HG03521 (cell line): ENCODE data around the gene PLCD3.

Source experiments
- ATAC-seq: cut with Tn5 transposase; IDR thresholded peaks from one replicate; pipeline ENCODE4 v1.9.1; 2021; ENCODE audit warnings: mild to moderate bottlenecking, moderate library complexity; ENCODE audit not compliant: unreplicated experiment

PLCD3 gene

GRCh38 chr17:45149669-45150664, 17.7 kb upstream of the PLCD3 start:
- no peak for ATAC-seq

- no peak for ATAC-seq
Observed at GRCh38 chr17:45149037-45149668, 16.8 kb upstream of the PLCD3 start.

- ATAC-seq = peak; percentile 73
Observed at GRCh38 chr17:45148183-45149036, 16.1 kb upstream of the PLCD3 start, which contains the start of gene HEXIM1. Gene HEXIM1, plus strand, starts transcription at chr17:45148475. Its CDS starts 716 bp downstream, at chr17:45149191.

- ATAC-seq = peak; percentile 15
Observed at GRCh38 chr17:45147581-45148182, 15.4 kb upstream of the PLCD3 start.

GRCh38 chr17:45146890-45147580, 14.7 kb upstream of the PLCD3 start:
- ATAC-seq = no peak

- ATAC-seq = no peak
Observed at GRCh38 chr17:45146592-45146889, 14.2 kb upstream of the PLCD3 start.

GRCh38 chr17:45146166-45146565, 13.9 kb upstream of the PLCD3 start:
- ATAC-seq = no peak

- ATAC-seq = no peak
Observed at GRCh38 chr17:45145035-45145389, 12.7 kb upstream of the PLCD3 start.

- ATAC-seq = no peak
Observed at GRCh38 chr17:45144199-45145034, 12.1 kb upstream of the PLCD3 start.

- no peak for ATAC-seq
Observed at GRCh38 chr17:45143767-45144198, 11.5 kb upstream of the PLCD3 start.

GRCh38 chr17:45143094-45143670, 10.9 kb upstream of the PLCD3 start:
- ATAC-seq = no peak

- no peak for ATAC-seq
Observed at GRCh38 chr17:45139533-45139920, 7.2 kb upstream of the PLCD3 start.

- ATAC-seq = no peak
Observed at GRCh38 chr17:45138911-45139532, 6.7 kb upstream of the PLCD3 start.

GRCh38 chr17:45137561-45138305, 5.4 kb upstream of the PLCD3 start:
- ATAC-seq = no peak

GRCh38 chr17:45136846-45137560, 4.7 kb upstream of the PLCD3 start:
- ATAC-seq = no peak

GRCh38 chr17:45135978-45136791, 3.9 kb upstream of the PLCD3 start:
- no peak for ATAC-seq
